Measurements from ENCODE around the gene OPCML. TPM values are rescaled to one million over a fixed set of nuclear protein-coding genes. Genes with fewer than 3 reads are reported as not detected.

OPCML gene
- total and polyA plus RNA-seq, 2 of the 13 experiments (the other 11 are each of a cell fraction or from before 2014, with no cell fraction given): not detected

GRCh38 chr11:133409799-133410198 is 122.5 kb downstream of the OPCML start:
- H3K9ac ChIP-seq (ENCODE audit: insufficient read depth, low read depth, low read length): no peak overlapping the region
- in situ Hi-C loops (cut with HindIII; ENCODE audit: extremely low pct_ligation_motif_present, low pct_unique_long_range_greater_than_20kb): no loop called here
- BruUV-seq (replicated peaks): no TSS peak
- H3K27ac ChIP-seq (ENCODE audit: extremely low read length, insufficient read depth, low read length): no peak overlapping the region
- no peaks in the 10 kb centered on the region for H3K36me3 ChIP-seq (replicated peaks in 1 of 2; ENCODE audit: control insufficient read depth in 1 of 2, insufficient read depth in 2 of 2, low read length in 2 of 2)
- no peak overlapping the region for H2AFZ ChIP-seq (ENCODE audit: low read length)
- ATAC-seq: no peak
- 2% methylated on average over 5 of the region's 5 CpGs for WGBS (ENCODE audit: low lambda C conversion rate)
- H3K27me3 ChIP-seq (ENCODE audit: control insufficient read depth in 1 of 2, insufficient read depth in 2 of 2, low read length in 2 of 2): 0 out of 5 replicates have a peak, but pooled peaks cover 0 to 5% of the 10 kb centered on the region in 2 experiments
- TF ChIP-seq ZNF747 (CRISPR knock-in tag; IDR thresholded peaks at IDR 0.05; ENCODE audit: borderline replicate concordance): no peak
- no peak for TF ChIP-seq ZNF343 (CRISPR knock-in tag; IDR thresholded peaks at IDR 0.05)
- TF ChIP-seq, protein P1, sequence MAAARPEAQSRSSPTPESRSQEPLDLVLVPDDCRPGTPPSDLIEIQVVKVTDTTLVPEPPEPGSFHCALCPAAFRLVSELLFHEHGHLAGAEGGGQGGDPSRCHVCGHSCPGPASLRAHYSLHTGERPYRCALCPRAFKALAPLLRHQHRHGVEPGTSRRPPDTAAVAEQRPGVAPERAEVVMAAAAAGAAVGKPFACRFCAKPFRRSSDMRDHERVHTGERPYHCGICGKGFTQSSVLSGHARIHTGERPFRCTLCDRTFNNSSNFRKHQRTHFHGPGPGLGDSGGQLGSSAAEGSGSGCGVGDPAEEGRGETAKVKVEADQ (CRISPR knock-in tag; IDR thresholded peaks at IDR 0.05; ENCODE audit: borderline replicate concordance): no peak
- no peak for TF ChIP-seq ZNF644 (CRISPR knock-in tag; IDR thresholded peaks at IDR 0.05; ENCODE audit: low read depth)
- no peak for TF ChIP-seq NR2F6 (IDR thresholded peaks at IDR 0.05)
- no peak for TF ChIP-seq NR2F6 (CRISPR knock-in tag; IDR thresholded peaks at IDR 0.05)
- no peak for TF ChIP-seq MBNL3 (CRISPR knock-in tag; conservative IDR thresholded peaks at IDR 0.05)
- no peak for TF ChIP-seq DZIP1 (CRISPR knock-in tag; IDR thresholded peaks at IDR 0.05)
- no peak for FAIRE-seq
- ChIA-PET CTCF (ENCODE audit: low intra/inter-chr PET ratio, low total read pairs) (no interaction called here), POLR2A (no interaction called here)
- no peak overlapping the region for H3K4me3 ChIP-seq (replicated peaks in 1 of 3; ENCODE audit: insufficient read depth in 1 of 3, low read depth in 2 of 3, low read length in 3 of 3)
- intact Hi-C loops (cut with micrococcal nuclease; ENCODE audit: unreplicated experiment): no loop called here
- no peak overlapping the region for H3K4me2 ChIP-seq (ENCODE audit: low read depth, low read length)
- no peak for DNase-seq (ENCODE audit: low spot score)
- no peaks in the 10 kb centered on the region for H4K20me1 ChIP-seq (ENCODE audit: insufficient read depth, low read length)
- H3K4me1 ChIP-seq (ENCODE audit: insufficient read depth, low read length): no peaks in the 10 kb centered on the region
- H3K9me3 ChIP-seq (ENCODE audit: low read length): no peaks in the 10 kb centered on the region
- no peaks in the 10 kb centered on the region for H3K79me2 ChIP-seq (ENCODE audit: insufficient read depth, low read length)

Measured in HepG2 (cell line).